Measurements from ENCODE around the gene CAMK1D.
A peak's percentile ranks its signal among the peaks of the same experiment; 100 is the strongest.

Gene CAMK1D

GRCh38 chr10:12405342-12406320 is 56.3 kb downstream of the CAMK1D start:
- no peak for DNase-seq

- DNase-seq, result no peak
These were observed 57.5 kb downstream of the CAMK1D start for GRCh38 chr10:12406764-12407400.

GRCh38 chr10:12408472-12408871 is 59.1 kb downstream of the CAMK1D start:
- no peak for DNase-seq

GRCh38 chr10:12409161-12409560 is 59.8 kb downstream of the CAMK1D start:
- no peak for DNase-seq

- DNase-seq, result no peak
These were observed 60.3 kb downstream of the CAMK1D start for GRCh38 chr10:12409613-12410012.

GRCh38 chr10:12412666-12413368 is 63.5 kb downstream of the CAMK1D start:
- DNase-seq, result no peak

- no peak for DNase-seq
These were observed 64.0 kb downstream of the CAMK1D start for GRCh38 chr10:12413369-12413711.

- no peak for DNase-seq
These were observed 65.1 kb downstream of the CAMK1D start for GRCh38 chr10:12414278-12414989.

- DNase-seq, result no peak
These were observed 67.2 kb downstream of the CAMK1D start for GRCh38 chr10:12416344-12417050.

- DNase-seq, result no peak
These were observed 68.0 kb downstream of the CAMK1D start for GRCh38 chr10:12417331-12417730.

- no peak for DNase-seq
These were observed 68.7 kb downstream of the CAMK1D start for GRCh38 chr10:12418000-12418399.

- DNase-seq, result no peak
These were observed 69.4 kb downstream of the CAMK1D start for GRCh38 chr10:12418725-12419261.

- DNase-seq, result peak; percentile 9
These were observed 70.0 kb downstream of the CAMK1D start for GRCh38 chr10:12419262-12419847.

GRCh38 chr10:12420530-12421120 is 71.3 kb downstream of the CAMK1D start:
- no peak for DNase-seq

GRCh38 chr10:12422189-12422588 is 72.8 kb downstream of the CAMK1D start:
- no peak for DNase-seq

- DNase-seq, result no peak
These were observed 74.5 kb downstream of the CAMK1D start for GRCh38 chr10:12423896-12424295.

- no peak for DNase-seq
These were observed 77.9 kb downstream of the CAMK1D start for GRCh38 chr10:12427276-12427675.

GRCh38 chr10:12428447-12429135 is 79.2 kb downstream of the CAMK1D start:
- no peak for DNase-seq

GRCh38 chr10:12430406-12430982 is 81.1 kb downstream of the CAMK1D start:
- DNase-seq, result no peak
